IMR-90 (cell line): ENCODE results near the gene NACC2.

Source experiments
- BHLHE40 ChIP-seq: fragments of 150-350 bp; IDR thresholded peaks from 2 replicates; pipeline ENCODE4 v1.6.1; 2016; ENCODE audit warnings: mild to moderate bottlenecking, low read depth, low read length
- CHD1 ChIP-seq: IDR thresholded peaks from 2 replicates; pipeline ENCODE4 v1.6.1; 2012; ENCODE audit warnings: low read depth, low read length, improper control_type of control experiment
- CTCF ChIP-seq: conservative IDR thresholded peaks from 2 replicates; pipeline ENCODE4 v1.5.1; 2012; ENCODE audit warnings: mild to moderate bottlenecking, low read depth, low read length, improper control_type of control experiment
- MAFK ChIP-seq: IDR thresholded peaks from 2 replicates; pipeline ENCODE4 v1.6.1; 2012; ENCODE audit warnings: low read depth, low read length, improper control_type of control experiment
- NFE2L2 ChIP-seq: fragments of 150-350 bp; IDR thresholded peaks from 2 replicates; pipeline ENCODE4 v1.6.1; 2016; ENCODE audit warnings: low read depth, mild to moderate bottlenecking, low read length
- POLR2A ChIP-seq: IDR thresholded peaks from 2 replicates; pipeline ENCODE4 v1.6.1; 2012; ENCODE audit warnings: mild to moderate bottlenecking, low read depth, low read length
- RAD21 ChIP-seq: IDR thresholded peaks from 2 replicates; pipeline ENCODE4 v1.6.1; 2012; ENCODE audit warnings: low read length, improper control_type of control experiment
- RCOR1 ChIP-seq: IDR thresholded peaks from 2 replicates; pipeline ENCODE4 v1.6.1; 2012; ENCODE audit warnings: mild to moderate bottlenecking, low read length, improper control_type of control experiment; ENCODE audit not compliant: insufficient replicate concordance
- USF2 ChIP-seq: fragments of 150-350 bp; IDR thresholded peaks from 2 replicates; pipeline ENCODE4 v1.6.1; 2017; ENCODE audit warnings: mild to moderate bottlenecking, antibody characterized with exemption, low read length, low read depth

GRCh38 chr9:136044971-136045594 is 50.0 kb downstream of the NACC2 start:
- TF ChIP-seq MAFK (no peak), CTCF (no peak), USF2 (no peak), POLR2A (no peak), RAD21 (no peak), RCOR1 (no peak), NFE2L2 (no peak), BHLHE40 (no peak), CHD1 (no peak)
